SIG-M5 (cell line): ENCODE measurements around the gene EFNB2.

Experiments used
- DNase-seq: peaks from one replicate; lab custom pipeline; 2025; lab: John Stamatoyannopoulos, UW

Gene EFNB2

DNA sequence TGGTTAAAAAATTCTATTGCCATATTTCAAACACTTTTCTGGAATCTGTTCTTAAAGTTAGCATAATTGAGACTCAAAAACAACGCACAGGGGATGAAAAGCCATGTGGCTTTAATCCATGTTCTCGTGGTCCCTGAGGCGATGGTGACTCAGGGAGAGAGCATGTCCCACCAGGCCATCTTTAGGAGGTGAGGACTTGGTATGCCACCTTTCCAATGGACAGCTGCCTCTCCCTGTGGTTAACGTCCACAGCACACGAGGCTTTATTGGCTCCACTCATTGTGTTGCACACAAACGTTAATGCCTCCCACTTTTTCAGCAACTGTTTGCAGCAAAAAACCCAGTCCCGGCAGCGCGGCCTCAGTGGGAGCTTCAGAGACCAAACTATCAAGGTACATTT is 51.4 kb downstream of the EFNB2 start:
- DNase-seq = no peak

DNA sequence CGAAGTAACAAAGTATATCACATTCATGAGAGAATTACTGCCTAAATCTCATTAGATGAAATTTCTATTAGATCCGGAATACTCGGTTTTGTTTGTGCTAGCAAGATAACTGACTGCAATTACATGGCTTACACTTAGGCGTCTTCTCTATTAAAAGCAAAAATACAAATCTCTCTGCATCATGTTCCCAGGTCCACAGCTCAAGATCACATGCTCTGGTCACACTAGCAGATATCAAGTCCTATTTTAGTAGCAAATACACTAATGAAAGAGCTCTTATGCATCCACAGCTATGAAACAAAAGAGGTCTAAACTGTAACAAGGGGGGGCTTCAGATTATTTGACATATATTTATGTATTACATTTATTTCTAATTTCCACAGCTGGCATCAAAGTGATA is 53.5 kb downstream of the EFNB2 start:
- no peak for DNase-seq

DNA sequence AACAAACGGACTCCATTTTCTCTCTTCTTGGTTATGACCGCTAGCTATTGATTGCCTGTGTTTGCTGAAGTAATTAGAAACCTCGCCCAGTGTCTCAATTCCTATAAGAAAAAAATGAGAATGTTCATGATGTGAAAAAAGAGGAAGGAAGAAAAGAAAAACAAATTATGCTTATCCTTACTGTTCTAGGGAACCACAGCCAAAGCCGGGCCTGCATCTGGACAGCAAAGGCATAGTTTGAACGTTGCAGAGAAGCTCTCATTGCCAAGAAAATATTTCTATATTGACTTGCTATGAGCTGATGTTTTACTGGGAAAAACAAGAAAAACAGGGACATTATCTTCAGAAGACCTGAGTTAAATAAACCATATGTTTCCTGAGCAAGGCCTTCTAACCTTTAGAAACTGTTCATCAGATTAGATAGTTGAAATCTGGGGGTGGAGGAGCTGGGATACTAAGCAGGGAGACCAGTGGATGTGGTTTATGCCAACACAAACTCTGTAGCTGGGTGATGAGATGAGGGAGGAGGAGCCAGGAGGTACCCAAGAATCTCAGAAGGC is 55.0 kb downstream of the EFNB2 start:
- DNase-seq = no peak

- DNase-seq = no peak
Observed at GRCh38 chr13:106479929-106480328, 55.5 kb downstream of the EFNB2 start.

DNA sequence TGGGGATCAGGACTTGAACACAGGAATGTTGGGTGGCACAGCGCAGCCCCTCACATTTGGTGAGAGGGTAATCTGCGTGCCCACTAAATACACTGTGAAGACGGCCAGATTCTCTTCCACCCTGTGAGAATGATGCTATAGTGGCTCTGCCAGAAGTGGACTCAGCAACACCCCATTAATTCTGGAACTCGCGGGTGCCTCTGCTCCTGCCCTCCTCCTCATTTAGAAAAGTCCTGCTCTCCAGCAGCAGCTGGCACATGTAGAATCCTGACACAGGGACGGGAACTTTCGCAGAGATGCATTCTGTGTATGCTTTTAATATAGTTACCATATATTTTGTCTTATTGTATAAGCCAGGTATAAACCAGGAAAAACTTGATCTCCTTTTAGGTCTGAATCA is 57.3 kb downstream of the EFNB2 start:
- DNase-seq = no peak

DNA sequence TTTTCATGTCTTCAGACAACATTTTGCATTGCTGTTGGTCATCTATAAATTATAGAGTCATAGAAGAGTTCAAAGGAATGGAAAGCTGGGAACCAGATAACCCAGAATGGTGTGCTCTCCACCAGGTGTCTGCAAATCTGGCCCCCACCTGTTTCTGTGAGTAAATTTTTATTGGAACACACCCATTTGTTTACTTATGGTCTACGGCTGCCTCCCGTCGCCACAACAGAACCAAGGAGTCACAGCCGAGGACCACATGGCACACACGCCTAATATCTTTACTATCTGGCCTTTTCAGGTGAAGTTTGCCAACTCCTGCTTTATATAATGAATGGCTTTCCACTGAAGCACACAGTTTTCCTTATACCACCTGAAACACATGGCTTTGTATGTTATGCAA is 58.2 kb downstream of the EFNB2 start:
- no peak for DNase-seq

DNA sequence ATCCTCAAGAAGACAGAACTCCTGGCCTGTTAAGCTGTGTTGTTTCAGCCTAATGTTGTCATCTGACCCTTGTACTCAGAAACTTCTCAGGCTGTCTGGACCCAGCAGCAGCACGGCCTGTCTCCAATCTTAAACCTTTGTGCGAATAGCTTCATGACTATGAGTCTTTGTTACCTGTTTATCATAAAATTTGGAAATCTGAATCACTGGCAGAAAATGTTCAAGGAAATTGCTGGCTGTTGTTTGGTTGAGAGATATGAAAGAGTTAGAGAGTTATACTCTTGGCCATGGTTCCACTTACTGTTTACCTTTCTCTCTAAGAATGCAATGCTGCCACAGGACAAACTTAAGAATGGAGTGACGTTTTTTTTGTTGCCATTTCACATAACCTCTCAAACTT is 59.6 kb downstream of the EFNB2 start:
- no peak for DNase-seq

DNA sequence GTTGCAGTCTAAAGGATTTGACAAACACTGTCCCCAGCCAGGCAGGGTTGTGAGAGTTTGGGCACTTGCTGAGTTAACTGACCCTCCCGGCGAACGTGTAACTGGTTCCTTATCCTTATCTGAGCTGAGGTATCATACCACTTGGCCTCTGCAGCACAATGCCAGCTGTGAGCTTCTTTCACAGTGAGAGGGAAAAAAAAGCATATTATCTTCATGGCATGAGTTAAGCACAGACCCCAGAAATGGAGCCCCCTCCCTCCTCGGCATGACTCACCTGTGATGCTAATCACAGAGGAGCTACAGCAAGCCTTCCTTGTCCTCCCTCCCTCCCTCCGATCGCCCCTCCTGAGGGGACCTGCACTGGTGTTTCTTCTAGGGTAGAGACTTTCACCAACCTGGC is 60.5 kb downstream of the EFNB2 start:
- DNase-seq = no peak

DNA sequence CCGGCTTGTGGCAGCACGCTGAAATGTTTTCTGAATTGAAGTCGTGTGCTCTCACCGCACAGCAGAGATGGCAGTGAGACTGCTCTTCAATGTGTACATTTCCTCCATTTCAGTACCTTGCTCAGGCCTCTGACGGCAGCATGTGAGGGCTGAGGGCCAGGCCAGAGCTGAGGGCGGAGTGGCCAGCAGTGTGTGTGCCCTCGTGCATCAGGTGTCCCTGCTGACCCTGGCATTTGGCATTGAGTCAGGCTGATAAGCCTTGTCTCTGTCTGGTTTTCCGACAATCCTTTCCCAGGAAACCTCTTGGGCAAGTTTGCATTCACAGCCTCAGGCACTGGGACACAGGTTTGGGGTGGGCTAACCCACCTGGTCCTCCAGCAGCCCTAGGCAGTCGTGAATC is 62.3 kb downstream of the EFNB2 start:
- DNase-seq = no peak

DNA sequence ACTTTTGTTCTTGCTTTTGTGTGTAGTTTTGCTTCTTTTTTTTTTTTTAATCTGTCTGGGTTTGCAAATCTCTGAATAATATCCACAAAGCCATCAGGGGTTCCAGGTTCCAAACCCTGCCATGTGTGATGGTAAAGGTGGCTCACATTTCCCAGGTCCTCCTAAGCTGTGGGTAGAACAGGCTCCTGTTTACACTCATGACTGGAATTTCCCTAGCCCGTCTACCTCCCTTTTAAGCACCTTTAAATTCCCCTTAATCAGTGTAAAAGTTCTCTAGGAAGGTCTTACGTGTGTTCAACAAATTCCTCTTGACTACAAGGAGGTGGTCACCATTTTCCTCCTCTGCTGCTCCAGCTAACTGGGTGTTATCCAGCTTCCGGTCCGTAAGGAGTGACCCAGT is 62.8 kb downstream of the EFNB2 start:
- no peak for DNase-seq

GRCh38 chr13:106471957-106472543 is 63.4 kb downstream of the EFNB2 start:
- DNase-seq = no peak

DNA sequence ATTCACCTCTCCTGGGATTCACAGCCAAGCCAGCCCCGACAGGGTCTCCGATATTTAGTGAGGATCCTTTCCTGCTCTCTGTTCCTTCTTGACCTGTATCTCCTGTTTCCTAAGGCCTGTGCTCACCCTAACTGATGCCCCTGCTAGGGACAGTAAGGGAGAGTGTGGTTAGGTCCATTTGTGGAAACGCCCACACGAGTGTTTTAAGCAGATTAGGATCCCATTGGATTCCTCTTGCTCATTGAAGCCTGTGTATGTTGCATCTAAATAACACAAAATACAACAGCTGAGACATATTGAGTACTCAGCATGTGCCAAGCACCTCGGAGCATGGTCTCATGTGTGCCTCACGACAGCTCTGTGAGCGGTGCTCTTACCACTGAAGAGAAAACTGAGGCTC is 64.9 kb downstream of the EFNB2 start:
- no peak for DNase-seq

- DNase-seq = no peak
Observed at GRCh38 chr13:106468744-106469590, 66.5 kb downstream of the EFNB2 start.

DNA sequence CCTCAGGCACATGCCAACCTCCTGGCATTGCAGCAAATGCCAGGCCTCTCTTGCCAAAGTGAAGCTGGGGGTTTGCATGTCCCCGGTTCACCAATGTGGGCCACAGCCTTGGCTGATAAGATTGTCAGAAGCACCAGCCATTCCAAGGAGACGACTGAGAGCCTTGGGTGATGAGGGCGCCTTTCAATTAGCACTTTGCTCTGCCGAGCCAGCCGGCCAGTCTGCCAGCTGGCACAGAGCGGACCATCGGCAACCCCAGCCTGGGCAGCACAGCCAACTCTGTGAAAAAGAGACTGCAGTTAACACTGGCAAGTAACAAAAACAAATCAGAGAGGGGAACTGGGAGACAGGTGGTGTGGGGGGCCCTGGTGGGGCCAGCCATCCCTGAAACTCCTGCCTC is 67.3 kb downstream of the EFNB2 start:
- no peak for DNase-seq

DNA sequence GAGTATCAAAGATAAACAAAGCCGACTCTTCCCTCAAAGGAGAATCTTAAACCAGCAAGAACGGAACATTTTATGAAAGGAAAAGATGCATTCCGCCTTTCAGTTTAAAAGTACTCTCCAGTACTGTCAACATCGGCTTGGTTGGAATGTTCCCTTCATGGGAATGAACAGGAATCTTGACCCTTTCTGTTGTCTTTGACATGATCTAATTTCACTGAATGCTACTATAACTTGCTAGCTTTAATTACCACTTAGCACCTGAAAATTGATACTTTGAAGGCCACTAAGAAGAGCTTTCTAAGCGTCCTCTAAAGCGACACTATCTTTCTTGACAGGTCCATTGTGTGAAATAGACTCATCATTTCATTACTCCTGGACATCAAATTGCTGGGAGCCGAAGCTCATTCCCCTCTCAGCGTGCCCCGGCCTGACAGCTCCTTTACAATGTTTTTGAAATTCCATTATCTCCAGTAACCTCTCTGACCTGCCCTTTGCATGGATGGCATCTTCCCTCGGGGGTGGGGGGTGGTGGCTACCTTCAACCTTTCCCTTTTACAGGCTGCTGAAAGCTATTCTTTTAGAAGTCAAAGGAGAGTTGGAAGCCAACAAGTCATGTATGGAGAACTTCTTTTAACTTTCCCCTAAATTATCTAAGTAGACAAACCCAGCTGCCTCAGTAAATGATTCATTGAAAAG is 67.9 kb downstream of the EFNB2 start:
- no peak for DNase-seq

GRCh38 chr13:106466691-106467426 is 68.6 kb downstream of the EFNB2 start:
- DNase-seq = no peak

- no peak for DNase-seq
Observed at GRCh38 chr13:106464076-106464475, 71.4 kb downstream of the EFNB2 start.

- DNase-seq = no peak
Observed at GRCh38 chr13:106462710-106463109, 72.8 kb downstream of the EFNB2 start.

GRCh38 chr13:106455777-106456176 is 79.7 kb downstream of the EFNB2 start:
- DNase-seq = no peak

- no peak for DNase-seq
Observed at GRCh38 chr13:106455190-106455589, 80.3 kb downstream of the EFNB2 start.

- no peak for DNase-seq
Observed at GRCh38 chr13:106453101-106453500, 82.4 kb downstream of the EFNB2 start.

DNA sequence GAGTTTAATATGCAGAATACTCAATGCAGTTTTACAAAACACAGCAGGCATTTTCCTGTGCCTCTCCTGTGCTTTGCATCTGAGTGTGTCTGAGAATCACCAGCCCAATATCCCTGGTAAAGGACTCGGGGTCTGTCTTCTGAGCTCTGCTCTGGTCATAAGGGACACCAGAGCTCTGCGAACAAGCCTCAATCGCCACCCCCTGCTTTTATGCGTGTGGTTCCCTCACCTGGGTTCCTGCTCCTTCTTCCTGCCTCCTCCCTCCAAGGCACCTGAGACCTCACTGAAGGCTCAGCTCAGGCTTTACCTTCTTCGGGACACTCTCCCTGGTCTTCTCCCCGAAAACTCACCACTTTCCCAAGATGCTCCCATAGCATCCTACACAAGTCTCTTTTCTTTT is 84.5 kb downstream of the EFNB2 start:
- DNase-seq = no peak
